ENCODE results near the gene YRDC.

- TF ChIP-seq CTCF (IDR thresholded peaks at IDR 0.05) (no peak), POLR2A (IDR thresholded peaks at IDR 0.05) (no peak), POLR2AphosphoS5 (IDR thresholded peaks at IDR 0.05) (no peak), EP300 (IDR thresholded peaks at IDR 0.05) (no peak)
Measured at GRCh38 chr1:37782491-37782890, 25.5 kb downstream of the YRDC start.
